Sciatic nerve (tissue), 2 donors: ENCODE results near the gene PTPRZ1. TPM values are rescaled to one million over a fixed set of nuclear protein-coding genes. Genes with fewer than 3 reads are reported as not detected.

Experiments used
- ATAC-seq: fragments of 200-7000 bp; cut with Tn5 transposase; one replicate; pipeline ENCODE4 v1.9.1; 2020; ENCODE audit warnings: mild to moderate bottlenecking, moderate library complexity
- DNase-seq: peaks from one replicate; pipeline ENCODE4 v3.0.0-alpha.2; 2020; ENCODE audit warnings: low spot score
- intact Hi-C: fragments of 100-400 bp; cut with DNase I; formaldehyde crosslinking; loops from one replicate; pipeline ENCODE4 v1.14.2; 2022
- total RNA-seq: library from RNA; stranded (reverse); fragmentation: NEBNext Ultra II Directional; extraction: Animal tissue kit (Norgen Biotek cat#: 25700); gene quantifications from one replicate; pipeline ENCODE4 v1.2.1, GENCODE V29; 2021
- donor health status: DM: no; HTN: no; CAD: no.
- donor health status: DM: no; HTN: no; CAD: no.

Gene PTPRZ1
- total RNA-seq, 1 donor from 2014 or later: 8.8 TPM

DNA sequence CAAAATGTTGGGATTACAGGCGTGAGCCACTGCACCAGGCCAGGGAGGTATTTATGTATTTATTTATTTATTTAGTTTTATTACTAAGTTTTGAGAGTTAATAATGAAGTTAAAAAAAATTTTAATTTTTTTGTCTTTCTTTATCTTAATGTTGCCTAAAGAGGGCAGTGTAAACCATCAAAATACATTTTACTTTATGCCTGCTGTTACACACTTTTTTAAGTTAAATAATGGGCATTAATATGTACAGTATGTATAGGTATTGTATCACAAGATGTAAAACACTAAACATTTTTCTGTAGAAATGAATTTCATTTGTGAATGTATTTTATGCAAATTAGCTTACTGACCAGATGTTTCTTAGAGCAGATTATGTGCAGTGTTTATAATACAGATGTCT is 141.7 kb downstream of the PTPRZ1 start:
- DNase-seq (no peak), ATAC-seq (no peak)
- intact Hi-C loops: no loop called here

DNA sequence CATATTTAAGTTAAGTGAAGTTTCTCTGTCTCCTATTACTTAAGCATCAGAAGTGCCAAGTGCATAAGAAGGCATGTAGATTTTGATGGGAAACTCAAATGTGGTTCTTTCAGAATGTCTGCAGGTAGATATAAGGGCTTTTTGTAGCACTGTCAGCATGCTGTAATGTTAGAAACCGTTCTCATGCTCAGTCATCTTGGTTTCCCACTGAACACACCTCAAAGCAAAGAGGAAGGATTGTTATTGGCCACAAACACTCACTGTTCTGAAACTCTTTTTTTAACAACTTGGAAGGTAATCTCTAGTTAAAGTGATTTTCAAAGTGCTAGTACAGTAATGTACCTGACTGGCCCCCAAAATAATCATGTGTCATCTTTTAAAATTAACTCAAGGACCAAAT is 145.1 kb downstream of the PTPRZ1 start:
- ATAC-seq (no peak), DNase-seq (no peak)
- intact Hi-C loops: no loop called here

DNA sequence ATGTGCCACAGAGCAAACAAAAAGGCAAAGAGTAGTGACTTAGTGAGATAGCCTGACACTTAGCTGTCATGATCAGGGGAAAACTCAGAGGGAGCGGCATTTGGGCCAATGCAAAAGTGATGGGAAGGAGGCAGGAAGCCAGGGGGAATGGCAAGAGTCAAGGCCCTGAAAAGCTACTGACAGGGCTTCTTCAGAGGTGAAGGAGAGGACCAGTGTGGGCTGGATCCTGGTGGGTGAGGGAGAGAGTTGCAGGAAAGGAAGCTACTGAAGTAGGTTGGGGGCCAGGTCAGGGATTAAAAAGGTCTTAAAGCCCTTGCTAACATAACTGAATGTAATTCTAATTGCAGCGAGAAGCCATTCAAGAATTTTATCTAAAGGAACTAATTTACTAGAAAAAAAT is 154.1 kb downstream of the PTPRZ1 start:
- no peak for ATAC-seq
- no peak for DNase-seq
- intact Hi-C loops: no loop called here

DNA sequence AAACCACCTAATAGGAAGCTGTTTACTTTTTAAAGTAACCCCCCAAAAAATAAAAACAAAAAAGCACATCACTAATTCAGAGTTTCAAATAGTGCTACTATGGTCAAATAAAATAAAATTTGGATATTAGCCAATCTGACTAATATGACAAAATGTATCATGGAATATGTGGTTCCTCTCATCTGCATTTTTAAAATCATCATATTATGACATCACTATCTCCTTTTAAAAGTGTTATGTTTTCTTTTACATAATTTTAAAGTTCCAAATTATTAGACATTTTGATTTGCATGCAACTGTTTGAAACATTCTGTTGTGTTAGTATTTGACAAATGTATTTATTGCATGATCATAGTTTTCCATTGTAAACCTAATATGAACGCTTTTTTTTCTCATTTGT is 160.7 kb downstream of the PTPRZ1 start:
- no peak for DNase-seq
- intact Hi-C loops: no loop called here
- ATAC-seq: no peak

DNA sequence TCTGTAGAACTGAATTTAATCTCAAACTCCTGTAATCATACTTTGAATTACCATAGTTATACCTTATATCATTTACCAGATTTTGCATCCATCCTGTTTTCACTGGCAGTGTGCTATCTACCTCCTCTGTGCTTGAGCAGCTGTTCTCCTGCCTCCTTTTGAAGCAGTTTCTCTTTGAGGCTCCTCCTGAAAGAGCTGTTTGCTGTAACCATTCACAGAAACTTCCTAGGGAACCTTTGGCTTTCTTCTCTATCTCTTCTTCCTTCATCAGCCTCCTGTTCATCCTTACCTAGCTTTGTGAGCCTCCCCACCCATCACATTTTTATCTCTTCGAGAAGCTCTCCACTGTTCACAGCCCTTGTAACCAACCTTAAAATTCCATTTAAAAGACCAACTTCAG is 162.9 kb downstream of the PTPRZ1 start:
- ATAC-seq: no peak
- intact Hi-C loops: no loop called here
- DNase-seq: no peak

DNA sequence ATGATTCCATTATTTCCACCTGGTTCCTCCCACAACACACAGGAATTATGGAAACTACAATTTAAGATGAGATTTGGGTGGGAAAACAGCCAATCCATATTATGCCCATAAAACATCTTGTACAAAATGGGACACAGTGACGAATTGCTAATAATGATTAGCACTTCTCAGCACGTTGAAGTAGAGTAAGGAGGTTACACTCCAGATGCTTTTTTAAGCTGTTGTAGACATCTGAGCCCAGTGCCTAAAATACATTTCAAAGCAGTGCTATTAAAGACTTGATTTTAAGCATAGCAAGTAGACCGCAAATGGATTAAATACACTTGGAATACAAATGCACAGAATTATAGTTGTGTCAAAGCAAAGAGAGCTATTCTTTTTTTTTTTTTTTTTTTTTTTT is 165.2 kb downstream of the PTPRZ1 start:
- intact Hi-C loops: no loop called here

DNA sequence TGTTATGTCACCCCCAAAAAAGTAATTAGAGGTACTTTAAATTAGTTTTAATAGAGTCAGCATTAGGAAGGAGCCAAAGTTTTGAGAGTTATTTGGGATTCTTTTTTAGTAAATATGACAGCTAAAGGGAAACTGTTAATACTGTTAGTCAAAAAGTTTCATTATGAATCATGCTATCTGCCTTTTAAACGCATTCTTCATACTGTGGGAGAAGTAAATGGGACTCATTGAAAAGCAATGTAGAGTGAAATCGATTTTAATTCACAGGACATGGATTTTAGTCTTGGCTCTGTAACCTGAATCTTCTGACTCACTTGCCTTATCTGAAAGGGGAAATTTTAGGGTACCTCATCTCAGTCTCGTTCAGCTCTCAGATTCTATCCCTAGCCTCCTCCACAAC is 165.9 kb downstream of the PTPRZ1 start:
- no peak for DNase-seq
- no peak for ATAC-seq
- intact Hi-C loops: no loop called here

More for the DNA sequence above, 165.2 kb downstream of the PTPRZ1 start:
- ATAC-seq: no peak
- DNase-seq: no peak

DNA sequence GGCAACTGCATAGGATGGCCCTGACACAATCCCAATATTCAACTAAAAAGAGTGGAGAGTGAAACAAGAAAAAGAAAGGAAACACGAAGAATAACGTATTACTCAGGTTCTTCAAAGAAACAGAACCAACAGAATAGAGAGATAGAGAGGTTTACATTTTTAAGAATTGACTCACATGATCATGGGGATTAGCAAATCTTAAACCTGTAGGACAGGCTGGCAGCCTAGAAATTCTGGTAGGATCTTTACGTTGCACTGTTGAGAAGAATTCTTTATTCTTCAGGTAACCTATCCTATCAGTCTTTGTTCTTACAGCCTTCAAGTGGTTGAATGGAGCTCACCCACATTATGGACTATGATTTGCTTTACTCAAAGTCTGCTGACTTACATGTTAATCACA is 167.2 kb downstream of the PTPRZ1 start:
- DNase-seq (no peak), ATAC-seq (no peak)
- intact Hi-C loops: no loop called here

DNA sequence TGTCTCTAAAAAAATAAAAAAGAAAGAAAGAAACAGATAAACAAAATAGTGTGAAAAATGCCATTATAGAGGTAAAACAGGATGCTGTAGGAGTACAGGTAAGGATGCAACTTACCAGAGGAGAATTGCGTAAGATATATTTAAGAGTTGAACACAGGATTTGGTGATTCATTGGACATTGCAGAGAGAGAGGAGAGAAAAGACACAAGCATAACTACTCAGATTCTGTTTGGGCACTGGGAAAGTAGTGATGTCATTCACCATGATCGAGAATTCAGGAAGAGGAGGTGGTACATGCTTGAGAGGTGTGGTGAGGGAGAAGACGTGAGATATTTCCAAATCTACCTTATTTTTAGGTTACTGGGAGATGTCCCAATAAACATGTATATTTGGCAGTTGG is 173.4 kb downstream of the PTPRZ1 start:
- ATAC-seq: no peak
- intact Hi-C loops: no loop called here

DNA sequence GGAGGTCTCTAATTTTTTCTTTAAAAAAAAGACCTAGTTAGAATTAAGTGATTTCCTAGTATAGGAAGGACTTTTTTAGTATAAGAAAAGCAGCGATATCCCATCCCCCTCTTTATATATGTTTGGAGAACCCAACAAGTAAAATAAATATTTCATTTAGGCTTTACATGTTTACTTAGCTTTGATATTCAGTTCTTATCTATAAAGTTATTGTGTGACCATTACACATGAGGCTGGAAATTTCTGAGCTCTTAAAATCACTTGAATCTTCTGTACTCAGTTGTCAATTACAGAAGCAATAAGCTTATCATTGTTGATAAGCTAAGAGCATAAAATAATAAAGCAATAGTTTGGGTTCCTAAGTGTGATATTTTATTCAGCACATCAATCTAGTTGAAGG is 181.4 kb downstream of the PTPRZ1 start:
- intact Hi-C loops: no loop called here
- no peak for ATAC-seq
- no peak for DNase-seq

More for the DNA sequence above, 173.4 kb downstream of the PTPRZ1 start:
- DNase-seq: no peak

DNA sequence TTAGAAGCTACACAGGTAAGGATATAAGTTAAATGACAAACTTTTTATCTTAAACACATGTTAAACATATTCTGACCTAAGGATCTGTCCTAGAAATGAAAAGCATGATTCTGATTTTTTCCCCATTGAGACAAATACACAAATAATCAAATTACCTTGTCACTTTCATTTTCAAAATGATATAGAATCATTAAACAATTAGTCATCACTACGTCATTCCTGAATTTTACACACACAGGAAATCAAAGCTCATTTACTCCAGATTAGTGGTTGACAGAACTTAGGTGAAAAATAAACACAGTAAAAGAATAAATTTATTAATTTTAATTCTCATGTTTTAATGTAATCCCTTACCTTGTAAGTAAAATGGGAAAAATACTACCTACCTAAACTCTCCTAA is 182.1 kb downstream of the PTPRZ1 start:
- ATAC-seq (no peak), DNase-seq (no peak)
- intact Hi-C loops: no loop called here

DNA sequence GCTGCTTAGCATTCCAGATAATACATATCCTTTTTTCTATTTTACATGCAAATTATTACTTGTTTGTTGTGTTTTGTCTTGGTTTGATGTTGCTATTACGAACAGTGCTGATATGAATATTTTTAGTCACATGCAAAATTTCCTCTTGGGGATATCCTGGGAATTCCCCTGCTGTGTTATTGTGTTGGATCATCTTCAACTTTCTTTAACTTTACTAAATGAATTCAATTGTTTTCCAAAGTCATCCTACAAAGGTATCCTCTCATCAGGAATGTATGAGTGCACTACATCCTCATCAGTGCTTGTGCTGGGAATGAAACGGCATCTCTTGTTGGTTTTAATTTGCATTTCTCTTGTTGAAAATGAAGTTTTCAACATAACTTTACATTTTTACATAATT is 184.0 kb downstream of the PTPRZ1 start:
- ATAC-seq (no peak), DNase-seq (no peak)
- intact Hi-C loops: no loop called here

DNA sequence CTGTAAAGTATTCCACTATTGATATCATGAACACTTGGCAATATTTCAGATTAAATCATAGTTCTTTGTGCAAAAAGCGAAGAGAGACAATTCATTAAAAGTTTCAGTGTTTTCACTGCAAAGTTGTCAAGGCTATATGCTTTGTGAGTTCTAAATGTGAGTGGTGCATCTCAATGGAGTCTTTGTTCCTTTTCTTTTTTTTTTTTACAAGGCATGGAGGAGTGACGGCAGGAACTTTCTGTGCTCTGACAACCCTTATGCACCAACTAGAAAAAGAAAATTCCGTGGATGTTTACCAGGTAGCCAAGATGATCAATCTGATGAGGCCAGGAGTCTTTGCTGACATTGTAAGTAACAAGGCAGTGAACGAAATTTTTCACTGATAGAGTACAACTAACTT is 186.6 kb downstream of the PTPRZ1 start:
- ATAC-seq: no peak
- intact Hi-C loops: no loop called here

DNA sequence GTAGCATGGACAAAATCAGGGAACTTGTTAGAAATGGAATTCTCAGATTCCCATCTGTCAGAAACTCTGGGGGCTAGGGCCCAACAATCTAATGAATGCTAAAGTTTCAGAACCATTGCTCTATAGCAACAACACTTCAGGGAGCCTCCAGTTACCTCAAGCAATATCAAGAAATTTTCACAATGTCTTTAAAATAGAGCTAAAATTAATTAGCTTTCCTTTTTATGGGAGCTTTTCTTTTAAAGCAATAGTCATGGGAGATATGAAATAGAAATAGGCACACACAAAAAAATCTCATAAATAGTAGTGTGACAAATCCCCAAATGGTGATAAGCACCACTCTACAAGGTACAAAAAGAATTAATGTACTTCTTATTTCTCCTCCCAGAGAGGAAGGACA is 190.2 kb downstream of the PTPRZ1 start:
- intact Hi-C loops: no loop called here
- no peak for DNase-seq
- ATAC-seq: no peak

More for the DNA sequence above, 186.6 kb downstream of the PTPRZ1 start:
- DNase-seq: no peak

DNA sequence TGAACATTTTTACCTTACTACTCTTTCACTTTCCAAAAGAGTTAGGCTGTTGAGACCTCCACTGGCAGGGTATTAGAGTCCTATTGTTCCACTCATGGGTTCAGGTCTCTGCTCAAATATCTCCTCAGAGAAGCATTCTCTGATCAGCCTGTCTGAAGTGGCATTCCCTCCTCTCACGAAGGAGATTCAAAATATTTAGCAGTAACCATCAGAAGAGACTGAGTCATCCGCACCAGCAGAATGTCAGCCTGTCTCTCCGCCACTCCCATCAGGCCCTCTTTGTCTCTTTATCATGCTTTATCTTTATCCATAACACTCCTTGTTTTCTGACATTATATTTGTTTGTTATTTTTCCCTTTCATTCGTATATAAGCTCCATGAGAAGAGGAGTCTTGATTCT is 192.0 kb downstream of the PTPRZ1 start:
- no peak for DNase-seq
- intact Hi-C loops: no loop called here
- ATAC-seq: no peak

DNA sequence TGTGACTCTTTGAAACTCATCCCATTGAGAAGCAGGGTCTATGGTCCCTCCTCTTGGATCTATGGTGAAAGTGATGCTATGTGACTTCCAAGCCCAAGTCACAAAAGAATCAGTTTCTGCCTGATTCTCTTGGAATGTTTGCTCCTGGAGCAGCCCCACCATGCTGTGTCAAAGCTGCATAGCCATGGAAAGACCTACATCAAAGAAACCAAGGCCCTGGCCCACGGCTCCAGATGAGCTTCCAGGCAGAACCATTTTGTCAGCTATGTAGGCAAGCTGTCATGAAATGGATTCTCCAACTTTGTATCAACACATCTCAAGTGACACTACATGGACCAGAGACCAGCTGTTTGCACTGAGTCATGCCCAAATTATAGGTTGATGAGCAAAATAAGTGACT is 194.1 kb downstream of the PTPRZ1 start:
- DNase-seq (no peak), ATAC-seq (no peak)
- intact Hi-C loops: no loop called here

DNA sequence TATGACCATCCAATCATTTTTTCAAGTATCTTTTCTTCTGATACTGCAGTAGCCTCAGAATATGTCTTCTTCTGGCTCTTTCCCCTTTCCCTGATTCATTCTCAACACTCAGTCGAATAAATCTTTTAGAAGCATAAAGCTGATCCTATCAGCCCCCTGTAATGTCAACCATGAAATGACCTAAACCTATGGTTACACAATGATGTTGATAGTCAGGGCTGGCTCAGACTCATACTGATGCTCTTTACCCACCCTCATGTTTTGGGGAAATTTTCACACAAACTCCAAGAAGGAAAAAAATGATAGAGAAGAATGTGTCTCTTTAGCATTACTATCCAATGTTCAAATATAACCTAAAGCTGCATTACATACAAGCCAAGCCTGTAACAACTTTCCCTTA is 195.1 kb downstream of the PTPRZ1 start:
- ATAC-seq: no peak
- DNase-seq: no peak
- intact Hi-C loops: no loop called here

DNA sequence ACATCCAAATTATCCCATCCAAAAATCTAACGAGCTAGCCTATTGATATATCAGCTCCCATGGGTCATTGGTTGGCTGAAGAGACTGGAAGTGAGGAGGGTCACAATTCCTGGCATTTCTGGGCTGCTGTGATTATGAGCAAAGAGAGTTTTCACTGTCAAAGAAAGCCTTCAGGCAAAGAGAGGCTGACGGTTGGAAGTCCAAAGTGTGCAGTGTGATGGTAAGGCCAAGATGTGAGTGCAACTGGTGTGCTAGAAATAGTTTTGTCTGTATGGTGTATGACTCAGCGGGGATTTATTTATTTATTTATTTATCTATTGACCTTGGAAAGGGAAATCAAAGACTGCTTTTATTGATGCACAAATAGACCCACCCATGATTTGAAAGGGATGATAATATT is 196.0 kb downstream of the PTPRZ1 start:
- intact Hi-C loops: no loop called here
- ATAC-seq: no peak
- no peak for DNase-seq

DNA sequence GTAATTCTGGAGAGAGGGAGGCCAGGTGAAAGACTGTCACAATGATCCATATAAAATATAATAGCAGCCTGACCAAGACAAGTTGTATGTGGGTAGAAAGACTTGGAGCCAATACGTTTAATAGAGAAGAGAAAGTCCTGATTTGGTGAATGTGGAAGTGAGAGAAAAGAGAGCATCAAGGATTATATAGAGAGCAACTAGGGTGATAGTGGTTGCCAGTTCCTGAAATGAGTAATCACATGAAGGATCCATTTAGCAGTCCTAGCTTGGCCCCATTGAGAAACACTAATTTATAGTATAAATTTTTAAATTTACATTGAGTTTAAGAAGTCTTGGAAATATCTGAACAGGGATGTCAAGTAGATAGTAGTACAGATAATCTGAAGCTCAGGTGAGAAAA is 197.1 kb downstream of the PTPRZ1 start:
- DNase-seq (no peak), ATAC-seq (no peak)
- intact Hi-C loops: no loop called here

DNA sequence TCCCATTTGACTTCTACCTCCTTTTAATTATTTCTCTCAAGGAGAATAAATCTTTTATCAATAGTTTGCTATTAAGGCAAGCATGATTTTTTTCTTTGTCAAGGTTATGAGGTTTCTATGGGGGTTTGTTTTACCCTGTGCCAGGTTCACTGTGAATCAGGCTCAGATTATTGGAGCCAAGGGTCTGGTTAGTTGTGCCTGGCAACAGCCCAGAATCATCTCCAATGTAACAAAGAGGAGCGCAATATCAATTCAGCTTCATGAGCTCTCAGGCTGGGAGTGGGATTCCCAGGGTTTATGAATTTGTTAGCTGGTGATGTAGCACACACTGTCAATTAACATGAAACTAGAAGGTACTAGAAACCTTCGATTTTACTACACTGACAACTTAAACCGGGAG is 197.9 kb downstream of the PTPRZ1 start:
- ATAC-seq: no peak
- DNase-seq: no peak
- intact Hi-C loops: no loop called here

DNA sequence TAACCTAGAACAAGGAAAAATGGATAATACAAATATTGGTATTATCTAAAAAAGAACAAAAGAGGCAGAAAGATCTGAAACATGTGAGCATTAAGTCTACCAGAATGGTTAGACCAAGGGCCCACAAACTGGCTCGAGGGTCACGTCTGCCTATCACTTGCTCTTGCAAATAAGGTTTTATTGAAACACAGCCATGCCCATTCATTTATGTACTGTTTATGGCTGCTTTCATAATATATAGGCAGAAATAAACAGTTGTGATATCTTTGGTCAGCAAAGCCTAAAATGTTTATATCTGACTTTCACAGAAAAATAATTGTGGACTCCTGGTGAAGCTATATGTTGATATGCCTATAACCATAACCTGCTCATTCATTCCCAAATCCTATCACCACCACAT is 199.3 kb downstream of the PTPRZ1 start:
- DNase-seq: no peak
- no peak for ATAC-seq
- intact Hi-C loops: no loop called here

DNA sequence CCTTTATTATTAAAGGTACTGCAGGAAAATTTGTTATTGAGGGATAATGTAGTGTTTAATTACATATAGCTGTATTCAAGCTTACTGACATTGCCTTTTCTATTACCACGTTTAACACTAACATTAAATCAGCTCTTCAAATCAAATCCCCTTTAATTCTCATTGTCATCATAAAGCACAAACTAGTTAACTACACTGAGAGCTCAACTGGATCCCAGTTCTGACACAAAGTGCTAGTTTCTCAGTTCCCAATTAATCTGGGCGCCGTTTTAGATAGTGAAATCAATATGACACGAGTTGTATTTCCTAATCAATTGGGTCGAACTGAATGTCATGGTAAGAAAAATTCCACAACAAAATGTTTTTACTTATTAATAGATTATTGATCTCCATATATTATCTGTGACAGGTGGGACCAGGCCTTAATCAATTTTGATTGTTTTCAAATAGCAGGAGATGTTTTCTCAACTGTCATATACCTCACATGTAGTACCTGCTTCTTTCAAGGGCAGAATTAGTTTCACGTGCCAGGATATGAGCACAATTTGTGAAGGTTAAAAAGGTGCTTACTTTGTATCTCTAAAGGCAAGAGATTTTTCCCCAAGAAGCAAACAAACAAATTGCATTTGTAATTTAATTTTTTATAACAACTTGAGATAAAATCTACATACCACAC is 200.1 kb downstream of the PTPRZ1 start:
- DNase-seq: no peak
- intact Hi-C loops: no loop called here
- ATAC-seq: no peak
